Measurements from ENCODE around the gene REEP6.

GRCh38 chr19:1470055-1470304 is 21.0 kb upstream of the REEP6 start:
- no peak for TF ChIP-seq CTCF (IDR thresholded peaks at IDR 0.05)
- no peak for TF ChIP-seq POLR2A (IDR thresholded peaks at IDR 0.05)

Data from adrenal gland (tissue), 5 donors.